Measurements from ENCODE around the gene TP53I13.

GRCh38 chr17:29573558-29573869 lies 5.0 kb downstream of the TP53I13 start:
- no peak for TF ChIP-seq CTCF (conservative IDR thresholded peaks at IDR 0.05; ENCODE audit: low read length)
- TF ChIP-seq EZH2phosphoT487 (IDR thresholded peaks at IDR 0.05; ENCODE audit: borderline replicate concordance, low read depth, low read length) = no peak
